HepG2 (cell line): ENCODE data around the gene MEI1. TPM values are rescaled to one million over a fixed set of nuclear protein-coding genes. Genes with fewer than 3 reads are reported as not detected.

ENCODE experiments used
- ASH2L ChIP-seq: fragments of 300-600, 200-600 bp; sonication (generic); IDR thresholded peaks from 2 replicates; pipeline ENCODE4 v1.7.0; 2017; ENCODE audit warnings: low read depth, mild to moderate bottlenecking, moderate library complexity, mixed read lengths, low read length; ENCODE audit not compliant: insufficient read length
- BHLHE40 ChIP-seq: IDR thresholded peaks from 2 replicates; pipeline ENCODE4 v1.6.1; 2011; ENCODE audit warnings: low read length, improper control_type of control experiment
- CBX5 ChIP-seq: sonication (generic); formaldehyde crosslinking; IDR thresholded peaks from 2 replicates; pipeline ENCODE4 v1.4.0; 2020; ENCODE audit warnings: missing genetic modification reagents, borderline replicate concordance
- DNMT1 ChIP-seq: sonication (generic); formaldehyde crosslinking; IDR thresholded peaks from 2 replicates; pipeline ENCODE4 v1.5.1; 2020; ENCODE audit warnings: mild to moderate bottlenecking, missing genetic modification reagents
- ELF1 ChIP-seq: sonication (generic); formaldehyde crosslinking; IDR thresholded peaks from 2 replicates; pipeline ENCODE4 v1.4.0; 2020; ENCODE audit warnings: missing genetic modification reagents
- FLYWCH1 ChIP-seq: sonication (generic); formaldehyde crosslinking; IDR thresholded peaks from 2 replicates; pipeline ENCODE4 v1.8.1; 2023; ENCODE audit warnings: mild to moderate bottlenecking, missing genetic modification reagents
- FOXK1 ChIP-seq: sonication (generic); formaldehyde crosslinking; IDR thresholded peaks from 2 replicates; pipeline ENCODE4 v1.4.0; 2020; ENCODE audit warnings: low read depth, missing genetic modification reagents, borderline replicate concordance
- GABPB1 ChIP-seq: IDR thresholded peaks from 2 replicates; pipeline ENCODE4 v1.6.1; 2016; ENCODE audit warnings: mild to moderate bottlenecking, missing genetic modification reagents, moderate library complexity, missing compliant biosample characterization
- IRF2 ChIP-seq: IDR thresholded peaks from 2 replicates; pipeline ENCODE4 v1.6.1; 2018; ENCODE audit warnings: missing genetic modification reagents, missing compliant biosample characterization
- MED8 ChIP-seq: sonication (generic); formaldehyde crosslinking; IDR thresholded peaks from 2 replicates; pipeline ENCODE4 v1.8.1; 2023; ENCODE audit warnings: mild to moderate bottlenecking, missing genetic modification reagents; ENCODE audit not compliant: insufficient replicate concordance
- RORA ChIP-seq: sonication (generic); formaldehyde crosslinking; IDR thresholded peaks from 2 replicates; pipeline ENCODE4 v1.5.0; 2020; ENCODE audit warnings: mild to moderate bottlenecking, missing genetic modification reagents, moderate library complexity
- TBX2 ChIP-seq: sonication (generic); formaldehyde crosslinking; IDR thresholded peaks from 2 replicates; pipeline ENCODE4 v1.5.0; 2020; ENCODE audit warnings: missing genetic modification reagents, mild to moderate bottlenecking, borderline replicate concordance
- TCF7L2 ChIP-seq: IDR thresholded peaks from 2 replicates; pipeline ENCODE4 v1.6.1; 2011; ENCODE audit warnings: mild to moderate bottlenecking, low read depth, low read length, moderate library complexity
- TIGD3 ChIP-seq: sonication (generic); formaldehyde crosslinking; IDR thresholded peaks from 2 replicates; pipeline ENCODE4 v1.5.1; 2020; ENCODE audit warnings: mild to moderate bottlenecking, missing genetic modification reagents, borderline replicate concordance
- TOE1 ChIP-seq: sonication (generic); formaldehyde crosslinking; IDR thresholded peaks from 2 replicates; pipeline ENCODE4 v1.4.0; 2020; ENCODE audit warnings: mild to moderate bottlenecking, missing genetic modification reagents
- ZBTB26 ChIP-seq: IDR thresholded peaks from 2 replicates; pipeline ENCODE4 v1.6.1; 2016; ENCODE audit warnings: missing compliant biosample characterization, missing genetic modification reagents, borderline replicate concordance
- ZNF232 ChIP-seq: sonication (generic); formaldehyde crosslinking; IDR thresholded peaks from 2 replicates; pipeline ENCODE4 v1.4.0; 2020; ENCODE audit warnings: missing genetic modification reagents, borderline replicate concordance
- ZNF282 ChIP-seq: fragments of 450-650 bp; IDR thresholded peaks from 2 replicates; pipeline ENCODE4 v1.6.1; 2018; ENCODE audit not compliant: partially characterized antibody
- ZNF547 ChIP-seq: sonication (generic); formaldehyde crosslinking; IDR thresholded peaks from 2 replicates; pipeline ENCODE4 v1.5.1; 2020; ENCODE audit warnings: mild to moderate bottlenecking, missing genetic modification reagents
- ZNF558 ChIP-seq: sonication (generic); formaldehyde crosslinking; IDR thresholded peaks from 2 replicates; pipeline ENCODE4 v1.9.0; 2022; ENCODE audit warnings: mild to moderate bottlenecking, missing genetic modification reagents, borderline replicate concordance
- ZNF710 ChIP-seq: sonication (generic); formaldehyde crosslinking; IDR thresholded peaks from 2 replicates; pipeline ENCODE4 v1.5.0; 2020; ENCODE audit warnings: mild to moderate bottlenecking, missing genetic modification reagents, borderline replicate concordance
- ZNF782 ChIP-seq: sonication (generic); formaldehyde crosslinking; IDR thresholded peaks from 2 replicates; pipeline ENCODE4 v1.4.0; 2020; ENCODE audit warnings: missing genetic modification reagents, mild to moderate bottlenecking, borderline replicate concordance
- ZNF790 ChIP-seq: sonication (generic); formaldehyde crosslinking; IDR thresholded peaks from 2 replicates; pipeline ENCODE4 v1.8.0; 2022; ENCODE audit warnings: missing genetic modification reagents, mild to moderate bottlenecking, borderline replicate concordance
- ZSCAN21 ChIP-seq: sonication (generic); formaldehyde crosslinking; IDR thresholded peaks from 2 replicates; pipeline ENCODE4 v1.8.0; 2022; ENCODE audit warnings: mild to moderate bottlenecking, missing genetic modification reagents, moderate library complexity, borderline replicate concordance
- polyA plus RNA-seq, 8 experiments: library from polyadenylated mRNA; depleted of rRNA in 3 of 8; stranded (reverse) in 7 of 8; unstranded in 1 of 8; fragments of >200 nt; fragmentation: Illumina TruSeq in 4 of 8; extraction: Trizol in 4 of 8; gene quantifications; 2 replicates each; pipeline versions ENCODE4 v1.2.1 to v1.2.3, GENCODE V29; 2011 to 2016; ENCODE audit warnings: low read depth in 4 of 8, missing spikeins in 1 of 8, mixed read lengths in 1 of 8; ENCODE audit not compliant: insufficient read depth in 1 of 8
- total RNA-seq, 5 experiments: library from RNA; depleted of rRNA; stranded (reverse); fragments of >200 nt; fragmentation: Illumina TruSeq; extraction: Trizol; gene quantifications; 2 replicates each; pipeline ENCODE4 v1.2.3, GENCODE V29; 2016; ENCODE audit warnings: low read depth in 1 of 5

Gene MEI1
- total and polyA plus RNA-seq, 2 of the 13 experiments (the other 11 are each of a cell fraction or from before 2014, with no cell fraction given), result 0.75 to 1.9 TPM

GRCh38 chr22:41697126-41697775 lies 2.1 kb upstream of the MEI1 start (continued):
- TF ChIP-seq ZBTB26, result no peak; the same call in 1 of the 2 replicates
- TF ChIP-seq GABPB1, result 0 out of 2 replicates have a peak, but pooled peaks have one; percentile 21
- TF ChIP-seq ZNF782, result no peak
- no peak for TF ChIP-seq ZNF790 (CRISPR knock-in tag)
- no peak for TF ChIP-seq FOXK1
- TF ChIP-seq ZNF558 (CRISPR knock-in tag), result 0 out of 2 replicates have a peak, but pooled peaks have one; percentile 45
- no peak for TF ChIP-seq FLYWCH1
- TF ChIP-seq TCF7L2, result no peak
- no peak for TF ChIP-seq ZNF282
- no peak for TF ChIP-seq ZSCAN21 (CRISPR knock-in tag)
- peak; percentile 49; the same call in 1 of the 2 replicates for TF ChIP-seq ZNF232 (CRISPR knock-in tag)
- no peak for TF ChIP-seq TOE1 (CRISPR knock-in tag)
- no peak for TF ChIP-seq MED8 (CRISPR knock-in tag)
- TF ChIP-seq IRF2 (CRISPR knock-in tag), result peak; percentile 66; the same call in 1 of the 2 replicates
- peak; percentile 33 for TF ChIP-seq ASH2L
- no peak for TF ChIP-seq RORA
- no peak for TF ChIP-seq TIGD3 (CRISPR knock-in tag)
- no peak for TF ChIP-seq BHLHE40
- no peak for TF ChIP-seq CBX5 (CRISPR knock-in tag)
- TF ChIP-seq TBX2, result peak; percentile 48; the same call in 1 of the 2 replicates
- TF ChIP-seq ZNF547, result no peak
- TF ChIP-seq ZNF710 (CRISPR knock-in tag), result no peak
- no peak for TF ChIP-seq DNMT1 (CRISPR knock-in tag)
- TF ChIP-seq ELF1, result peak; percentile 83
